HK-2 (cell line): Measurements from ENCODE around the gene ZC3H18.

Source experiments
- DNase-seq: peaks from one replicate; pipeline ENCODE4 v3.0.0-alpha.2; 2018; ENCODE audit not compliant: unreplicated experiment

The ZC3H18 gene

GRCh38 chr16:88581033-88581432, 10.8 kb downstream of the ZC3H18 start:
- no peak for DNase-seq

- DNase-seq = no peak
Observed at GRCh38 chr16:88582912-88583575, 12.8 kb downstream of the ZC3H18 start.

GRCh38 chr16:88584676-88585075, 14.5 kb downstream of the ZC3H18 start:
- no peak for DNase-seq

- no peak for DNase-seq
Observed at GRCh38 chr16:88585269-88585668, 15.1 kb downstream of the ZC3H18 start.

- no peak for DNase-seq
Observed at GRCh38 chr16:88585927-88586581, 15.9 kb downstream of the ZC3H18 start.

GRCh38 chr16:88588148-88588547, 17.9 kb downstream of the ZC3H18 start:
- DNase-seq = no peak

- DNase-seq = no peak
Observed at GRCh38 chr16:88588754-88589153, 18.6 kb downstream of the ZC3H18 start.

- DNase-seq = no peak
Observed at GRCh38 chr16:88589441-88589840, 19.2 kb downstream of the ZC3H18 start.

- DNase-seq = no peak
Observed at GRCh38 chr16:88591577-88592021, 21.4 kb downstream of the ZC3H18 start.

- DNase-seq = no peak
Observed at GRCh38 chr16:88593061-88593460, 22.9 kb downstream of the ZC3H18 start.

- no peak for DNase-seq
Observed at GRCh38 chr16:88593489-88593888, 23.3 kb downstream of the ZC3H18 start.

- no peak for DNase-seq
Observed at GRCh38 chr16:88593910-88594309, 23.7 kb downstream of the ZC3H18 start.

- no peak for DNase-seq
Observed at GRCh38 chr16:88595101-88595500, 24.9 kb downstream of the ZC3H18 start.

GRCh38 chr16:88595921-88596320, 25.7 kb downstream of the ZC3H18 start:
- no peak for DNase-seq

- DNase-seq = no peak
Observed at GRCh38 chr16:88596483-88596882, 26.3 kb downstream of the ZC3H18 start.

GRCh38 chr16:88597856-88598491, 27.8 kb downstream of the ZC3H18 start:
- no peak for DNase-seq

GRCh38 chr16:88599092-88599733, 29.0 kb downstream of the ZC3H18 start:
- DNase-seq = no peak

- DNase-seq = no peak
Observed at GRCh38 chr16:88599825-88600538, 29.8 kb downstream of the ZC3H18 start.

- no peak for DNase-seq
Observed at GRCh38 chr16:88600539-88600896, 30.3 kb downstream of the ZC3H18 start.

- DNase-seq = no peak
Observed at GRCh38 chr16:88601313-88602036, 31.3 kb downstream of the ZC3H18 start.

- no peak for DNase-seq
Observed at GRCh38 chr16:88602091-88602490, 31.9 kb downstream of the ZC3H18 start.
